Choroid plexus epithelial cell (primary cell): ENCODE data around the gene DPP3.
A peak's percentile ranks its signal among the peaks of the same experiment; 100 is the strongest.

ENCODE experiments used
- DNase-seq: peaks from one replicate; pipeline ENCODE4 v3.0.0-alpha.2; 2010; ENCODE audit warnings: low read depth
- H3K4me3 ChIP-seq: 2 replicates; pipeline ENCODE4 v1.5.1; 2011; ENCODE audit warnings: low read depth, mild to moderate bottlenecking, control low read depth, low read length, moderate library complexity
- CTCF ChIP-seq: conservative IDR thresholded peaks from 2 replicates; pipeline ENCODE4 v1.5.1; 2011; ENCODE audit warnings: low read depth, mild to moderate bottlenecking, control low read depth, inconsistent platforms, low read length, moderate library complexity

Gene DPP3

GRCh38 chr11:66495401-66495854, 15.2 kb downstream of the DPP3 start:
- H3K4me3 ChIP-seq = no peak overlapping the region

GRCh38 chr11:66497206-66497605, 17.0 kb downstream of the DPP3 start:
- DNase-seq = no peak
- TF ChIP-seq CTCF = no peak
- H3K4me3 ChIP-seq = no peak overlapping the region

More at GRCh38 chr11:66495401-66495854, 15.2 kb downstream of the DPP3 start:
- peak; percentile 43 for TF ChIP-seq CTCF
- DNase-seq = no peak

- no peak for TF ChIP-seq CTCF
- no peak overlapping the region for H3K4me3 ChIP-seq
- DNase-seq = no peak
Observed at GRCh38 chr11:66498506-66498905, 18.3 kb downstream of the DPP3 start.

- TF ChIP-seq CTCF = no peak
- no peak overlapping the region for H3K4me3 ChIP-seq
- no peak for DNase-seq
Observed at GRCh38 chr11:66505276-66505816, 25.1 kb downstream of the DPP3 start.

GRCh38 chr11:66509131-66509561, 28.9 kb downstream of the DPP3 start:
- TF ChIP-seq CTCF = no peak
- no peak overlapping the region for H3K4me3 ChIP-seq
- DNase-seq = no peak

GRCh38 chr11:66510271-66510989, 30.2 kb downstream of the DPP3 start, which contains the start of gene BBS1:
BBS1 (plus strand) TSS chr11:66510635; CDS start chr11:66510660, 25 bp downstream.
- TF ChIP-seq CTCF = peak; percentile 24
- peak within 1 kb of the TSS; percentile 91 for H3K4me3 ChIP-seq
- peak; percentile 80 for DNase-seq

GRCh38 chr11:66510990-66511339, 30.7 kb downstream of the DPP3 start:
- peak overlapping the region; percentile 91 for H3K4me3 ChIP-seq
- no peak for TF ChIP-seq CTCF
- DNase-seq = no peak
